Measurements from ENCODE around the gene IL1RAP.
"Not testable (repeated sequence)": the region's sequence is repeated elsewhere in the genome, so short reads cannot be mapped to it uniquely, and the experiment has no call there.

The IL1RAP gene

GRCh38 chr3:190673148-190673547 is 159.3 kb downstream of the IL1RAP start:
- no peaks in the 10 kb centered on the region for H3K36me3 ChIP-seq (ENCODE audit: control insufficient read depth in 1 of 2, insufficient read depth in 2 of 2, low read length in 2 of 2)
- no peaks in the 10 kb centered on the region for H3K9me3 ChIP-seq (ENCODE audit: control insufficient read depth in 1 of 2, low read length in 2 of 2)
- H3K27me3 ChIP-seq (ENCODE audit: control insufficient read depth in 1 of 2, insufficient read depth in 2 of 2, low read length in 2 of 2): no peaks in the 10 kb centered on the region
- H3K9ac ChIP-seq (ENCODE audit: low read depth in 1 of 2, low read length in 2 of 2): no peak overlapping the region
- no peaks in the 10 kb centered on the region for H3K4me1 ChIP-seq (ENCODE audit: control insufficient read depth in 1 of 2, insufficient read depth in 2 of 2, low read length in 2 of 2)
- no peak overlapping the region for H3K4me3 ChIP-seq (ENCODE audit: low read depth in 1 of 2, low read length in 2 of 2)
- no peak overlapping the region for H3K27ac ChIP-seq (ENCODE audit: low read depth, low read length)

- Histone ChIP-seq H3K9ac (ENCODE audit: low read depth in 1 of 2, low read length in 2 of 2) (no peak overlapping the region), H3K27me3 (ENCODE audit: control insufficient read depth in 1 of 2, insufficient read depth in 2 of 2, low read length in 2 of 2) (no peaks in the 10 kb centered on the region), H3K36me3 (ENCODE audit: control insufficient read depth in 1 of 2, insufficient read depth in 2 of 2, low read length in 2 of 2) (no peaks in the 10 kb centered on the region), H3K4me1 (ENCODE audit: control insufficient read depth in 1 of 2, insufficient read depth in 2 of 2, low read length in 2 of 2) (no peaks in the 10 kb centered on the region), H3K4me3 (ENCODE audit: low read depth in 1 of 2, low read length in 2 of 2) (no peak overlapping the region), H3K9me3 (ENCODE audit: control insufficient read depth in 1 of 2, low read length in 2 of 2) (no peaks in the 10 kb centered on the region), H3K27ac (ENCODE audit: low read depth, low read length) (no peak overlapping the region)
Measured at GRCh38 chr3:190676481-190676880, 162.6 kb downstream of the IL1RAP start.

GRCh38 chr3:190677001-190677400 is 163.1 kb downstream of the IL1RAP start:
- H3K27me3 ChIP-seq (ENCODE audit: control insufficient read depth in 1 of 2, insufficient read depth in 2 of 2, low read length in 2 of 2): no peaks in the 10 kb centered on the region
- H3K9ac ChIP-seq (ENCODE audit: low read depth in 1 of 2, low read length in 2 of 2): no peak overlapping the region
- H3K4me1 ChIP-seq (ENCODE audit: control insufficient read depth in 1 of 2, insufficient read depth in 2 of 2, low read length in 2 of 2): no peaks in the 10 kb centered on the region
- no peaks in the 10 kb centered on the region for H3K36me3 ChIP-seq (ENCODE audit: control insufficient read depth in 1 of 2, insufficient read depth in 2 of 2, low read length in 2 of 2)
- H3K9me3 ChIP-seq (ENCODE audit: control insufficient read depth in 1 of 2, low read length in 2 of 2): no peaks in the 10 kb centered on the region
- no peak overlapping the region for H3K27ac ChIP-seq (ENCODE audit: low read depth, low read length)
- H3K4me3 ChIP-seq (ENCODE audit: low read depth in 1 of 2, low read length in 2 of 2): no peak overlapping the region

GRCh38 chr3:190677868-190678267 is 164.0 kb downstream of the IL1RAP start:
- not testable (repeated sequence) for H3K9ac ChIP-seq (ENCODE audit: low read depth in 1 of 2, low read length in 2 of 2); H3K27ac ChIP-seq (ENCODE audit: low read depth, low read length); H3K4me1 ChIP-seq (ENCODE audit: control insufficient read depth in 1 of 2, insufficient read depth in 2 of 2, low read length in 2 of 2); H3K27me3 ChIP-seq (ENCODE audit: control insufficient read depth in 1 of 2, insufficient read depth in 2 of 2, low read length in 2 of 2); H3K9me3 ChIP-seq (ENCODE audit: control insufficient read depth in 1 of 2, low read length in 2 of 2); H3K4me3 ChIP-seq (ENCODE audit: low read depth in 1 of 2, low read length in 2 of 2); H3K36me3 ChIP-seq (ENCODE audit: control insufficient read depth in 1 of 2, insufficient read depth in 2 of 2, low read length in 2 of 2)

- no peak overlapping the region for H3K4me3 ChIP-seq (ENCODE audit: low read depth in 1 of 2, low read length in 2 of 2)
- no peak overlapping the region for H3K9ac ChIP-seq (ENCODE audit: low read depth in 1 of 2, low read length in 2 of 2)
- no peak overlapping the region for H3K27ac ChIP-seq (ENCODE audit: low read depth, low read length)
- H3K9me3 ChIP-seq (ENCODE audit: control insufficient read depth in 1 of 2, low read length in 2 of 2): no peaks in the 10 kb centered on the region
- no peaks in the 10 kb centered on the region for H3K27me3 ChIP-seq (ENCODE audit: control insufficient read depth in 1 of 2, insufficient read depth in 2 of 2, low read length in 2 of 2)
- no peaks in the 10 kb centered on the region for H3K4me1 ChIP-seq (ENCODE audit: control insufficient read depth in 1 of 2, insufficient read depth in 2 of 2, low read length in 2 of 2)
- no peaks in the 10 kb centered on the region for H3K36me3 ChIP-seq (ENCODE audit: control insufficient read depth in 1 of 2, insufficient read depth in 2 of 2, low read length in 2 of 2)
Measured at GRCh38 chr3:190680691-190681090, 166.8 kb downstream of the IL1RAP start.

- H3K9ac ChIP-seq (ENCODE audit: low read depth in 1 of 2, low read length in 2 of 2): no peak overlapping the region
- H3K27me3 ChIP-seq (ENCODE audit: control insufficient read depth in 1 of 2, insufficient read depth in 2 of 2, low read length in 2 of 2): no peaks in the 10 kb centered on the region
- no peaks in the 10 kb centered on the region for H3K4me1 ChIP-seq (ENCODE audit: control insufficient read depth in 1 of 2, insufficient read depth in 2 of 2, low read length in 2 of 2)
- H3K27ac ChIP-seq (ENCODE audit: low read depth, low read length): no peak overlapping the region
- H3K9me3 ChIP-seq (ENCODE audit: control insufficient read depth in 1 of 2, low read length in 2 of 2): no peaks in the 10 kb centered on the region
- no peaks in the 10 kb centered on the region for H3K36me3 ChIP-seq (ENCODE audit: control insufficient read depth in 1 of 2, insufficient read depth in 2 of 2, low read length in 2 of 2)
- no peak overlapping the region for H3K4me3 ChIP-seq (ENCODE audit: low read depth in 1 of 2, low read length in 2 of 2)
Measured at GRCh38 chr3:190684776-190685175, 170.9 kb downstream of the IL1RAP start.

GRCh38 chr3:190686011-190686410 is 172.1 kb downstream of the IL1RAP start:
- Histone ChIP-seq H3K9me3 (ENCODE audit: control insufficient read depth in 1 of 2, low read length in 2 of 2) (no peaks in the 10 kb centered on the region), H3K27ac (ENCODE audit: low read depth, low read length) (no peak overlapping the region), H3K4me3 (ENCODE audit: low read depth in 1 of 2, low read length in 2 of 2) (no peak overlapping the region), H3K36me3 (ENCODE audit: control insufficient read depth in 1 of 2, insufficient read depth in 2 of 2, low read length in 2 of 2) (no peaks in the 10 kb centered on the region), H3K4me1 (ENCODE audit: control insufficient read depth in 1 of 2, insufficient read depth in 2 of 2, low read length in 2 of 2) (no peaks in the 10 kb centered on the region), H3K9ac (ENCODE audit: low read depth in 1 of 2, low read length in 2 of 2) (no peak overlapping the region), H3K27me3 (ENCODE audit: control insufficient read depth in 1 of 2, insufficient read depth in 2 of 2, low read length in 2 of 2) (no peaks in the 10 kb centered on the region)

- H3K27ac ChIP-seq (ENCODE audit: low read depth, low read length): no peak overlapping the region
- H3K4me3 ChIP-seq (ENCODE audit: low read depth in 1 of 2, low read length in 2 of 2): no peak overlapping the region
- H3K9ac ChIP-seq (ENCODE audit: low read depth in 1 of 2, low read length in 2 of 2): no peak overlapping the region
- H3K27me3 ChIP-seq (ENCODE audit: control insufficient read depth in 1 of 2, insufficient read depth in 2 of 2, low read length in 2 of 2): no peaks in the 10 kb centered on the region
- no peaks in the 10 kb centered on the region for H3K36me3 ChIP-seq (ENCODE audit: control insufficient read depth in 1 of 2, insufficient read depth in 2 of 2, low read length in 2 of 2)
- H3K4me1 ChIP-seq (ENCODE audit: control insufficient read depth in 1 of 2, insufficient read depth in 2 of 2, low read length in 2 of 2): no peaks in the 10 kb centered on the region
- H3K9me3 ChIP-seq (ENCODE audit: control insufficient read depth in 1 of 2, low read length in 2 of 2): no peaks in the 10 kb centered on the region
Measured at GRCh38 chr3:190690246-190690645, 176.4 kb downstream of the IL1RAP start.

DNA sequence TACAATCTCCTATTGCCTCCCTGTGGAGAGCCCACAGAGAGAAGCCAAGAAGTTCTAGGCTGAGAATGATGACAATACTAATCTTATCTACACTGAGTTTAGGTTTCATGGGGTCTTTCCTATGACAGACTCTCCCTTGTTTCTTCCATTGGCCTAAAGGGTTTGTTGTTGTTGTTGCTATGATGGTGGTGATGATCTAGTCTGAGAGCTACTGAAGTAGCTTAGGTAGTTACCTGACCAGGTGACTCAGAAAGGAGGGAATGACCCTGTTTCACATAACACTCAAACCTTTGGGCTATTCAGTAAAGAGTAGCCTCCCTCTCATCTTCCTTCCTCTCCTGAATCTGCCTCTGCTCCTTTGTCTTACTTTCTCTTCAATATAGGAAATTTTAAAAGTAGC is 178.4 kb downstream of the IL1RAP start:
- Histone ChIP-seq H3K9me3 (ENCODE audit: control insufficient read depth in 1 of 2, low read length in 2 of 2) (no peaks in the 10 kb centered on the region), H3K27ac (ENCODE audit: low read depth, low read length) (no peak overlapping the region), H3K4me3 (ENCODE audit: low read depth in 1 of 2, low read length in 2 of 2) (no peak overlapping the region), H3K36me3 (ENCODE audit: control insufficient read depth in 1 of 2, insufficient read depth in 2 of 2, low read length in 2 of 2) (no peaks in the 10 kb centered on the region), H3K9ac (ENCODE audit: low read depth in 1 of 2, low read length in 2 of 2) (no peak overlapping the region), H3K4me1 (ENCODE audit: control insufficient read depth in 1 of 2, insufficient read depth in 2 of 2, low read length in 2 of 2) (no peaks in the 10 kb centered on the region), H3K27me3 (ENCODE audit: control insufficient read depth in 1 of 2, insufficient read depth in 2 of 2, low read length in 2 of 2) (no peaks in the 10 kb centered on the region)

DNA sequence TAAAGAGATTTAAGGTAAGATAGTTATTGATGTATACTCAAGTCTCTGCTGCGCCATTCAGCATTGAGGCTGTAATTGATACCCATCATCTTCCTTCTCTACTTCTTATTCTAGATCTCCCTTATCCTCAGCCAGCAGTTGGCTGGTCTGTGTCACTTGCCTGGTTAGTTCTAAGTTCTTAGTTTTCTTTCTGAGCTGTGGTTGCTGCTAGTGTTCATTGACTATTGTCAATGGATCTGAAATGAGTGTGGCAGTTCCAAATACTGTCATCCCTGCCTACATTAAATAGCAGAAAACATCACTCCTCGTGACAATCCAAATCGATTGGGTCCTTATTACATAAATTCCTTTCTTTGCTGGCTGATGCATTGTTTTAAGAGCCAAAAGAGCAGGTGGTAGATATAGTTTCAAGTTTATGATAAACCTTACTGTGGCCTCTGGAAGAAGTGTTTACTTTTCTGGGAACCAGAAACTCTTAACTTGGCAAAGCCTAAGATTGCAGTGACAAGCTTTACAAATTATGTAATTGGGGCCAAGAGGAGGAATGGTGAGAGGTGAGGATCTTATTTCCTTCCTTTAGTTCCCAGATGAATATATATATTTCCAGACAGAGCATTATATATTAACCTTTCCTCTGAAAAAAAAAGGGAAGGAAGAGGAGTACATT is 180.6 kb downstream of the IL1RAP start:
- H3K27ac ChIP-seq (ENCODE audit: low read depth, low read length): no peak overlapping the region
- H3K9ac ChIP-seq (ENCODE audit: low read depth in 1 of 2, low read length in 2 of 2): no peak overlapping the region
- H3K4me1 ChIP-seq (ENCODE audit: control insufficient read depth in 1 of 2, insufficient read depth in 2 of 2, low read length in 2 of 2): no peaks in the 10 kb centered on the region
- H3K9me3 ChIP-seq (ENCODE audit: control insufficient read depth in 1 of 2, low read length in 2 of 2): no peaks in the 10 kb centered on the region
- no peak overlapping the region for H3K4me3 ChIP-seq (ENCODE audit: low read depth in 1 of 2, low read length in 2 of 2)
- no peaks in the 10 kb centered on the region for H3K27me3 ChIP-seq (ENCODE audit: control insufficient read depth in 1 of 2, insufficient read depth in 2 of 2, low read length in 2 of 2)
- no peaks in the 10 kb centered on the region for H3K36me3 ChIP-seq (ENCODE audit: control insufficient read depth in 1 of 2, insufficient read depth in 2 of 2, low read length in 2 of 2)

DNA sequence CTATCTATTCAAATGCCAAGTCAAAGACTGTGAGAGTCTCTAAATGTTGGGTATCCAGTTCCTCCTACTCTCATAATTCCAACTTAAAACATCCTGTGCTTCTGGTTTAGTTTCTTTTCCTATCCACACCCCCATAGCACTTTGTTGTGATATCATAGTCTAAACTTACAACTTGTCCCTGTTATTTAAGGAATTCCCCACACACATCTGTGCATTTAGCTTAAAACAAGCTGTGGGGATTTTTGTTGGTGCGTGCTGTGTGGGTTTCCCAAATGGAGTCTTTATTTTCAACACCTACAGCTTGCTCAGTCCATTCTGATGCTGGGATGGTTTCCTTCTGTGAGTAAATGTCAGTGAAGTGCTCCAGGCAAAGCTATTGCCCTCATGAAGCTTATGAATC is 181.3 kb downstream of the IL1RAP start:
- Histone ChIP-seq H3K4me1 (ENCODE audit: control insufficient read depth in 1 of 2, insufficient read depth in 2 of 2, low read length in 2 of 2) (no peaks in the 10 kb centered on the region), H3K4me3 (ENCODE audit: low read depth in 1 of 2, low read length in 2 of 2) (no peak overlapping the region), H3K9ac (ENCODE audit: low read depth in 1 of 2, low read length in 2 of 2) (no peak overlapping the region), H3K27me3 (ENCODE audit: control insufficient read depth in 1 of 2, insufficient read depth in 2 of 2, low read length in 2 of 2) (no peaks in the 10 kb centered on the region), H3K9me3 (ENCODE audit: control insufficient read depth in 1 of 2, low read length in 2 of 2) (no peaks in the 10 kb centered on the region), H3K27ac (ENCODE audit: low read depth, low read length) (no peak overlapping the region), H3K36me3 (ENCODE audit: control insufficient read depth in 1 of 2, insufficient read depth in 2 of 2, low read length in 2 of 2) (no peaks in the 10 kb centered on the region)
